CD4-positive, alpha-beta T cell (primary cell): ENCODE measurements around the gene CIPC. TPM values are rescaled to one million over a fixed set of nuclear protein-coding genes. Genes with fewer than 3 reads are reported as not detected.

Experiments
- ATAC-seq: fragments of 200-7000 bp; cut with Tn5 transposase; one replicate; pipeline ENCODE4 v1.10.0; 2022; ENCODE audit warnings: mild to moderate bottlenecking; ENCODE audit not compliant: poor library complexity
- CTCF ChIA-PET: fragments of 350-600 bp; sonication (Branson Sonifier 250); formaldehyde crosslinking; loops from one replicate; lab custom pipeline; 2021; ENCODE audit warnings: antibody characterized with exemption, inconsistent platforms; lab: Charles Lee
- POLR2A ChIA-PET: fragments of 350-600 bp; sonication (Branson Sonifier 250); formaldehyde crosslinking; loops from one replicate; lab custom pipeline; 2021; ENCODE audit warnings: antibody characterized with exemption, inconsistent platforms; lab: Charles Lee
- DNase-seq, 14 experiments: peaks; one replicate each; pipeline ENCODE4 v3.0.0-alpha.2; 2013 to 2020; ENCODE audit warnings: mixed read lengths in 2 of 14
- H3K27ac ChIP-seq, 2 donors: one replicate each; pipeline versions ENCODE4 v1.5.1 to v1.7.0; 2013; ENCODE audit warnings: low read length in 2 of 2, low read depth in 1 of 2, mild to moderate bottlenecking in 1 of 2
- H3K27me3 ChIP-seq, 2 experiments: 1 replicate in 1 of 2; 2 replicates in 1 of 2; pipeline versions ENCODE4 v1.6.1 to v1.7.0; 2013; ENCODE audit warnings: low read length in 2 of 2, control low read depth in 1 of 2, mild to moderate bottlenecking in 1 of 2, moderate library complexity in 1 of 2; ENCODE audit not compliant: insufficient read depth in 2 of 2, control insufficient read depth in 1 of 2
- H3K36me3 ChIP-seq: one replicate; pipeline ENCODE4 v1.6.1; 2013; ENCODE audit warnings: low read length, control low read depth; ENCODE audit not compliant: insufficient read depth
- H3K4me1 ChIP-seq: one replicate; pipeline ENCODE4 v1.6.1; 2013; ENCODE audit warnings: low read length, control low read depth; ENCODE audit not compliant: insufficient read depth
- H3K4me3 ChIP-seq: one replicate; pipeline ENCODE4 v1.5.1; 2013; ENCODE audit warnings: mild to moderate bottlenecking, low read length, moderate library complexity
- H3K9me3 ChIP-seq, 2 experiments: 1 replicate in 1 of 2; 2 replicates in 1 of 2; pipeline versions ENCODE4 v1.6.1 to v1.7.0; 2013; ENCODE audit warnings: low read length in 2 of 2, mild to moderate bottlenecking in 2 of 2, control low read depth in 1 of 2, moderate library complexity in 1 of 2; ENCODE audit not compliant: control insufficient read depth in 1 of 2, insufficient read depth in 1 of 2
- H3K27ac Mint-ChIP-seq: one replicate; pipeline ENCODE4 v1.8.0; 2020; ENCODE audit warnings: mixed read lengths
- H3K27me3 Mint-ChIP-seq: one replicate; pipeline ENCODE4 v1.8.0; 2021; ENCODE audit warnings: mixed read lengths
- H3K36me3 Mint-ChIP-seq: one replicate; pipeline ENCODE4 v1.8.0; 2021; ENCODE audit warnings: low read depth, mixed read lengths
- H3K4me1 Mint-ChIP-seq: one replicate; pipeline ENCODE4 v1.8.0; 2021; ENCODE audit warnings: low read depth, mixed read lengths
- H3K4me3 Mint-ChIP-seq: one replicate; pipeline ENCODE4 v1.8.0; 2020; ENCODE audit warnings: mild to moderate bottlenecking, mixed read lengths
- H3K9me3 Mint-ChIP-seq: one replicate; pipeline ENCODE4 v1.8.0; 2020; ENCODE audit warnings: mixed read lengths
- intact Hi-C, 2 experiments: fragments of 100-400 bp; cut with DNase I in 1 of 2; cut with micrococcal nuclease in 1 of 2; formaldehyde crosslinking; loops; one replicate each; pipeline versions ENCODE4 v1.15.1 to v1.9.0; 2023 to 2025; cut with DNase I, micrococcal nuclease
- total RNA-seq, 174 experiments: library from RNA in 2 of 174; stranded (reverse) in 2 of 174; gene quantifications; one replicate each; pipeline ENCODE4 v1.2.3 and lab custom pipeline; 2021 to 2026
- TF ChIP-seq, protein P1 (sequence below): fragments of 200-600 bp; IDR thresholded peaks from one replicate; pipeline ENCODE4 v1.8.0; 2022; ENCODE audit warnings: antibody characterized with exemption, mild to moderate bottlenecking

CIPC gene
- total RNA-seq, 2 experiments from 2014 or later, result 8.2 to 10.7 TPM

DNA sequence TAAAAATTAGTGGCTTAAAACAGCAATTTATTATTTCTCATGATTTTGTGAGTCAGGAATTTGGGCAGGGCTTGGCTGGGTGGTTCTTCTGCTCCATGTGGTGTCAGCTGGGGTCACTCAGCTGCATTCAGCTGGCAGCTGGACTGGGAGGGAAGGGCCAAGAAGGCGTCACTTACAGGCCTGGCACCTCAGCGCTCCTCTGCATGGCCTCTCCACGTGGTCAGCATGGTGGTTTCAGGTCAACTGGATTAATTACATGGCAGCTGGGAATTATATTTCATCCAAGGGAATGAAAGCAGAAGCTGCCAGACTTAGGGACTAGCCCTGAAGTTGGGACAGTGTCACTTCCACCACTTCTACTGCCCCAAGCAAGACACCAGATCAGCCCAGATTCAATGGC lies 42.1 kb upstream of the CIPC start:
- Histone ChIP-seq H3K4me1 (peaks cover 32% of the 10 kb centered on the region), H3K27me3 (no peaks in the 10 kb centered on the region), H3K27ac (no peak overlapping the region), H3K9me3 (peaks cover 0 to 10% of the 10 kb centered on the region in 2 experiments), H3K36me3 (no peaks in the 10 kb centered on the region), H3K4me3 (no peak overlapping the region)
- intact Hi-C loops, result no loop called here
- Mint-ChIP-seq H3K9me3 (no peaks in the 10 kb centered on the region), H3K4me3 (no peak overlapping the region), H3K4me1 (peaks cover 18% of the 10 kb centered on the region), H3K36me3 (no peaks in the 10 kb centered on the region), H3K27ac (no peak overlapping the region), H3K27me3 (no peaks in the 10 kb centered on the region)
- ATAC-seq, result no peak
- TF ChIP-seq, protein P1, sequence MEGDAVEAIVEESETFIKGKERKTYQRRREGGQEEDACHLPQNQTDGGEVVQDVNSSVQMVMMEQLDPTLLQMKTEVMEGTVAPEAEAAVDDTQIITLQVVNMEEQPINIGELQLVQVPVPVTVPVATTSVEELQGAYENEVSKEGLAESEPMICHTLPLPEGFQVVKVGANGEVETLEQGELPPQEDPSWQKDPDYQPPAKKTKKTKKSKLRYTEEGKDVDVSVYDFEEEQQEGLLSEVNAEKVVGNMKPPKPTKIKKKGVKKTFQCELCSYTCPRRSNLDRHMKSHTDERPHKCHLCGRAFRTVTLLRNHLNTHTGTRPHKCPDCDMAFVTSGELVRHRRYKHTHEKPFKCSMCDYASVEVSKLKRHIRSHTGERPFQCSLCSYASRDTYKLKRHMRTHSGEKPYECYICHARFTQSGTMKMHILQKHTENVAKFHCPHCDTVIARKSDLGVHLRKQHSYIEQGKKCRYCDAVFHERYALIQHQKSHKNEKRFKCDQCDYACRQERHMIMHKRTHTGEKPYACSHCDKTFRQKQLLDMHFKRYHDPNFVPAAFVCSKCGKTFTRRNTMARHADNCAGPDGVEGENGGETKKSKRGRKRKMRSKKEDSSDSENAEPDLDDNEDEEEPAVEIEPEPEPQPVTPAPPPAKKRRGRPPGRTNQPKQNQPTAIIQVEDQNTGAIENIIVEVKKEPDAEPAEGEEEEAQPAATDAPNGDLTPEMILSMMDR, result no peak
- DNase-seq, result peak in 1 of 14 experiments; percentile 6
- ChIA-PET CTCF (interaction anchor here (3.7 kb wide), 1 partner anchor 142 kb away, joined by 31 read pairs; no protein-coding TSS in a partner anchor), POLR2A (no interaction called here)

DNA sequence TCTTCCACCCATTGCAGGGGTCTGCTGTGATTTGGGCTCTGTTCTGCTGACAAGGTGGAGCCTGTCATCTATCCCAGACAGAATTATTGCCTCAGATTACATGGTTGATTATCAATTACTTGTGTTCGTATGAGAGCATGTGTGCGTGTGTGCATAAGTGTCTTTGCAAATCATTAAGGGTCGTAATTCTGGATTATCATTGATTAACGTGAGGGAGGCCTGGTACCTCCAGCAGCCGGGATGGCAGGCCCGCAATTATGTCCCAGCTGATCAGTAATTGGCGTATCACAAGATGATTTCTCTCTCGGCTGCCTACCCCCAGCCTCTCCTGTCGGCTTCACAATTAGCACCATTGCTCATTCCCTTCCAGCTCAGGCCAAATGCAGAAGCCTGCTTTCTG lies 39.9 kb upstream of the CIPC start:
- no peak overlapping the region for H3K4me3 ChIP-seq
- TF ChIP-seq, protein P1, result no peak
- peaks cover 28% of the 10 kb centered on the region for H3K4me1 ChIP-seq
- H3K9me3 Mint-ChIP-seq, result no peaks in the 10 kb centered on the region
- H3K9me3 ChIP-seq, result peaks cover 0 to 10% of the 10 kb centered on the region in 2 experiments
- H3K4me3 Mint-ChIP-seq, result no peak overlapping the region
- H3K27me3 ChIP-seq, result no peaks in the 10 kb centered on the region
- H3K27ac ChIP-seq, result no peak overlapping the region
- CTCF ChIA-PET, result interaction anchor here (1.4 kb wide), 1 partner anchor 18 kb away, joined by 3 read pairs; no protein-coding TSS in a partner anchor
- H3K4me1 Mint-ChIP-seq, result peaks cover 16% of the 10 kb centered on the region
- no peaks in the 10 kb centered on the region for H3K27me3 Mint-ChIP-seq
- POLR2A ChIA-PET, result interaction anchor here (1.2 kb wide), 1 partner anchor 96 kb away, joined by 4 read pairs; no protein-coding TSS in a partner anchor
- ATAC-seq (no peak), DNase-seq (no peak)
- intact Hi-C loops, result no loop called here
- H3K36me3 Mint-ChIP-seq, result no peaks in the 10 kb centered on the region
- no peak overlapping the region for H3K27ac Mint-ChIP-seq
- no peaks in the 10 kb centered on the region for H3K36me3 ChIP-seq

DNA sequence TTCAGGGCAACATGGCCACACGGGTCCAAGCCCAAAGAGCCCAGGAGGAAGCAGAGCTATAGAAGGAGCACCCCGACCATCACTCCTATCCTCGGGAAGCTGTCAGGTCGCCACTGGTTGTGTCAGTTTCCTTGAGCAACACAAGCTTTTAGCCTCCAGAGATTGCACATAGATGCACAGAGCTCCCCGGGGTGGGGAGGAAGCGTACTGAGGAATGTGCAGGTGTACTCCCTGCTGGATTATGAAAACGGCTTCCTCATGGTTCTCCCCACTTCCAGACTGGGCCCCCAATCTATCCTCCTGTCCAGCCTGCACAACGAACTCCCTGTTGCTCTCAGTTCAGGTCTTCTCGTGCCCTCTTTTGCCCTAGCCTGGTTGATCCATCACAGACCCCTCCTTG lies 39.3 kb upstream of the CIPC start:
- Mint-ChIP-seq H3K36me3 (no peaks in the 10 kb centered on the region), H3K4me3 (no peak overlapping the region), H3K9me3 (no peaks in the 10 kb centered on the region), H3K4me1 (peaks cover 11% of the 10 kb centered on the region), H3K27ac (no peak overlapping the region), H3K27me3 (no peaks in the 10 kb centered on the region)
- TF ChIP-seq, protein P1, result no peak
- ChIA-PET POLR2A (interaction anchor here (1.2 kb wide), 1 partner anchor 97 kb away, joined by 4 read pairs; no protein-coding TSS in a partner anchor), CTCF (interaction anchor here (1.3 to 2.0 kb wide), 3 partner anchors 17 to 182 kb away, joined by 3 to 11 read pairs (median 4); no protein-coding TSS in a partner anchor)
- DNase-seq (no peak), ATAC-seq (no peak)
- H3K4me1 ChIP-seq, result peaks cover 22% of the 10 kb centered on the region
- peaks cover 0 to 10% of the 10 kb centered on the region in 2 experiments for H3K9me3 ChIP-seq
- no peaks in the 10 kb centered on the region for H3K27me3 ChIP-seq
- intact Hi-C loops, result no loop called here
- H3K36me3 ChIP-seq, result no peaks in the 10 kb centered on the region
- no peak overlapping the region for H3K4me3 ChIP-seq
- no peak overlapping the region for H3K27ac ChIP-seq
